GM12878 (cell line): ENCODE data around the gene RHBDD3. TPM values are rescaled to one million over a fixed set of nuclear protein-coding genes. Genes with fewer than 3 reads are reported as not detected.

Experiments
- ATAC-seq: fragments of 200-7000 bp; cut with Tn5 transposase; 3 replicates; pipeline ENCODE4 v1.9.1; 2020; ENCODE audit warnings: mild to moderate bottlenecking, moderate library complexity
- BruUV-seq: library from RNA; stranded (reverse); fragments of 400-500 nt; replicated peaks from 2 replicates; lab custom pipeline; 2021; lab: Mats Ljungman, UMichigan
- CTCF ChIA-PET: fragments of 300-600 bp; sonication (Branson Sonifier 250); formaldehyde crosslinking; extraction: SDS; loops from one replicate; lab custom pipeline; 2021; ENCODE audit warnings: inconsistent platforms; lab: Yijun Ruan, JAX
- POLR2A ChIA-PET: fragments of 350-600 bp; formaldehyde crosslinking; extraction: SDS; loops from one replicate; lab custom pipeline; 2021; ENCODE audit warnings: inconsistent platforms; lab: Charles Lee
- RAD21 ChIA-PET: fragments of 300-600 bp; sonication (Branson Sonifier 250); formaldehyde crosslinking; loops from one replicate; lab custom pipeline; 2023; ENCODE audit warnings: antibody characterized with exemption; ENCODE audit not compliant: unreplicated experiment; lab: Charles Lee
- SMC1A ChIA-PET: fragments of 300-600 bp; sonication (Branson Sonifier 250); formaldehyde crosslinking; loops from one replicate; lab custom pipeline; 2023; ENCODE audit not compliant: unreplicated experiment, uncharacterized antibody; lab: Charles Lee
- DNase-seq: peaks from one replicate; pipeline ENCODE4 v3.0.0-alpha.2; 2011; ENCODE audit warnings: low read depth, low spot score
- FAIRE-seq: peaks from 3 replicates; lab custom pipeline; 2011; peaks lifted over from hg19 to GRCh38; lab: Jason Lieb, UNC
- H2AFZ ChIP-seq: 2 replicates; pipeline ENCODE4 v1.6.0; 2011; ENCODE audit warnings: low read depth, low read length, control low read depth; ENCODE audit not compliant: control insufficient read depth
- H3K27ac ChIP-seq: 2 replicates; pipeline ENCODE4 v1.5.1; 2011; ENCODE audit warnings: control low read depth; ENCODE audit not compliant: control insufficient read depth, insufficient read depth
- H3K27me3 ChIP-seq, 2 experiments: replicated peaks in 1 of 2; 2 replicates each; pipeline versions ENCODE4 v1.6.0 to v1.6.1; 2011; ENCODE audit warnings: low read length in 1 of 2; ENCODE audit not compliant: control insufficient read depth in 2 of 2, insufficient read depth in 2 of 2
- H3K36me3 ChIP-seq, 2 experiments: 2 replicates each; pipeline ENCODE4 v1.5.1; 2011; ENCODE audit warnings: low read length in 1 of 2; ENCODE audit not compliant: control insufficient read depth in 2 of 2, insufficient read depth in 2 of 2
- H3K4me1 ChIP-seq: 2 replicates; pipeline ENCODE4 v1.6.1; 2011; ENCODE audit warnings: mild to moderate bottlenecking, low read length, moderate library complexity, mixed read lengths; ENCODE audit not compliant: control insufficient read depth, insufficient read depth
- H3K4me2 ChIP-seq: 2 replicates; pipeline ENCODE4 v1.6.0; 2011; ENCODE audit warnings: control low read depth; ENCODE audit not compliant: control insufficient read depth, insufficient read depth
- H3K4me3 ChIP-seq: fragments of 200-600 bp; sonication (generic); 2 replicates; pipeline ENCODE4 v1.5.1; 2016
- H3K79me2 ChIP-seq: 2 replicates; pipeline ENCODE4 v1.6.0; 2011; ENCODE audit warnings: low read length; ENCODE audit not compliant: control insufficient read depth, insufficient read depth
- H3K9ac ChIP-seq: 2 replicates; pipeline ENCODE4 v1.8.0; 2011; ENCODE audit warnings: low read length, control low read depth, mixed read lengths; ENCODE audit not compliant: control insufficient read depth, insufficient read depth
- H3K9me3 ChIP-seq: replicated peaks from 3 replicates; pipeline ENCODE4 v1.5.1; 2011; ENCODE audit warnings: mild to moderate bottlenecking, low read length; ENCODE audit not compliant: control insufficient read depth, insufficient read depth
- H4K20me1 ChIP-seq: 2 replicates; pipeline ENCODE4 v1.6.0; 2011; ENCODE audit not compliant: control insufficient read depth, insufficient read depth
- ASH2L ChIP-seq: fragments of 300-600, 200-600 bp; sonication (generic); IDR thresholded peaks from 2 replicates; pipeline ENCODE4 v1.6.1; 2017; ENCODE audit warnings: low read depth, mild to moderate bottlenecking, borderline replicate concordance
- CREM ChIP-seq: IDR thresholded peaks from 2 replicates; pipeline ENCODE4 v1.6.1; 2014; ENCODE audit warnings: antibody characterized with exemption, low read depth
- EGR1 ChIP-seq, 2 experiments: IDR thresholded peaks; 1 replicate in 1 of 2; 2 replicates in 1 of 2; pipeline ENCODE4 v1.6.1; 2011 to 2012; ENCODE audit warnings: low read depth in 2 of 2, low read length in 2 of 2, borderline replicate concordance in 1 of 2, mild to moderate bottlenecking in 1 of 2, moderate library complexity in 1 of 2
- IRF4 ChIP-seq: IDR thresholded peaks from 2 replicates; pipeline ENCODE4 v1.6.1; 2011; ENCODE audit warnings: low read depth, low read length
- MTA2 ChIP-seq: fragments of 450-650 bp; IDR thresholded peaks from 2 replicates; pipeline ENCODE4 v1.6.1; 2016; ENCODE audit warnings: low read depth, mild to moderate bottlenecking, moderate library complexity
- RAD51 ChIP-seq: fragments of 450-650 bp; IDR thresholded peaks from 2 replicates; pipeline ENCODE4 v1.6.1; 2016; ENCODE audit warnings: moderate library complexity, mild to moderate bottlenecking, inconsistent platforms
- WRNIP1 ChIP-seq: IDR thresholded peaks from 2 replicates; pipeline ENCODE4 v1.6.1; 2011; ENCODE audit warnings: low read depth, low read length, improper control_type of control experiment, borderline replicate concordance
- YY1 ChIP-seq: IDR thresholded peaks from 2 replicates; pipeline ENCODE4 v1.6.1; 2011; ENCODE audit warnings: low read depth, mild to moderate bottlenecking, low read length
- ZZZ3 ChIP-seq: IDR thresholded peaks from 2 replicates; pipeline ENCODE4 v1.6.1; 2011; ENCODE audit warnings: low read depth; ENCODE audit not compliant: control insufficient read depth, insufficient read length
- WGBS: methylation state at CpG from one replicate; pipeline ENCODE4 v1.1.6; 2016; ENCODE audit warnings: low lambda C conversion rate; ENCODE audit not compliant: insufficient replicate concordance, insufficient coverage; ENCODE audit errors: missing lambda C conversion rate; 5-methylcytosine and 5-hydroxymethylcytosine counted together
- in situ Hi-C: fragments of 300-500 bp; cut with MboI; formaldehyde crosslinking; loops from 9 replicates; pipeline ENCODE4 v1.14.3; 2018; ENCODE audit warnings: mixed read lengths
- intact Hi-C: fragments of 100-400 bp; cut with micrococcal nuclease; formaldehyde crosslinking; loops from one replicate; pipeline ENCODE4 v1.14.2; 2022; ENCODE audit not compliant: unreplicated experiment
- polyA plus RNA-seq, 11 experiments: library from polyadenylated mRNA; depleted of rRNA in 4 of 11; unstranded in 6 of 11; stranded (reverse) in 5 of 11; fragments of >200 nt; fragmentation: Nextera tagmentation in 4 of 11; fragmentation: Illumina TruSeq in 1 of 11; extraction: Ambion mirVana in 4 of 11; extraction: Trizol in 1 of 11; gene quantifications; 1 replicate in 1 of 11; 2 replicates in 10 of 11; pipeline versions ENCODE4 v1.2.1 to v1.2.3, GENCODE V29; 2011 to 2016; ENCODE audit warnings: inconsistent platforms in 2 of 11, missing spikeins in 2 of 11, low read depth in 1 of 11
- total RNA-seq, 4 experiments: library from RNA; depleted of rRNA in 3 of 4; stranded (reverse); fragments of >200 nt in 3 of 4; fragmentation: Illumina TruSeq in 1 of 4; extraction: Trizol in 1 of 4; gene quantifications; 2 replicates each; pipeline versions ENCODE4 v1.2.1 to v1.2.3, GENCODE V29; 2013 to 2021
- TF ChIP-seq, protein P1 (sequence below): IDR thresholded peaks from 2 replicates; pipeline ENCODE4 v1.6.1; 2012; ENCODE audit warnings: low read depth, low read length, improper control_type of control experiment
- TF ChIP-seq, protein P2 (sequence below): fragments of 450-650 bp; conservative IDR thresholded peaks from 2 replicates; pipeline ENCODE4 v1.6.1; 2017; ENCODE audit warnings: mild to moderate bottlenecking, moderate library complexity

Gene RHBDD3
- total and polyA plus RNA-seq, 10 of the 15 experiments (the other 5 are each of a cell fraction or from before 2014, with no cell fraction given): 0.27 to 41.2 (median 20.1) TPM

DNA sequence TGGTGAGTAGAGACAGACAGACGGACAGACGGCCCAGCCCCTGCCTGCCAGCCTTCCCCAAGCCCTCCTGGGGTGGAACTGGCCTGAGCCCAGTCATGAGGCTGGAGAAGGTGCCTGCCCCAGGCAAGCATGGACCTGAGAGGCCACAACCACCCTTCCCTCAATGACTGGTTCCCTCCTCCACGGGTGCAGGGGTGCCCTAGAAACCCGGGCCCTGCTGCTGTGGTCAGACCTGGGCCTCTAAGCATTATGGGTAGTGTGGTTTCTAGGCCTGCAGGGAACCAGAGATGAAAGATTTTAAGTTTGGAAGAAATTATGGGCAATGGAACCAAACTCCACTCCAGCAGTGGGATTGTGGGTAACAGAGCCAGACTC, 13.5 kb downstream of the RHBDD3 start:
- no peak for FAIRE-seq
- no peak overlapping the region for H2AFZ ChIP-seq
- no peak overlapping the region for H3K9ac ChIP-seq
- in situ Hi-C loops (no loop called here), intact Hi-C loops (no loop called here)
- no peak overlapping the region for H3K4me3 ChIP-seq
- H3K4me1 ChIP-seq: no peaks in the 10 kb centered on the region
- CTCF ChIA-PET: interaction anchor here (1.2 to 1.5 kb wide), 2 partner anchors 9 to 653 kb away, joined by 3 to 4 read pairs; no protein-coding TSS in a partner anchor
- POLR2A ChIA-PET: no interaction called here
- no peaks in the 10 kb centered on the region for H3K79me2 ChIP-seq
- SMC1A ChIA-PET: no interaction called here
- WGBS: 17% methylated on average over 4 of the region's 4 CpGs
- TF ChIP-seq RAD51 (no peak), IRF4 (no peak), EGR1 (IDR thresholded peaks at IDR 0.05; ENCODE audit: borderline replicate concordance in 1 of 2, low read depth in 2 of 2, low read length in 2 of 2) (no peak), MTA2 (no peak), YY1 (no peak), WRNIP1 (no peak), ASH2L (no peak), ZZZ3 (no peak), CREM (no peak)
- TF ChIP-seq, protein P1, sequence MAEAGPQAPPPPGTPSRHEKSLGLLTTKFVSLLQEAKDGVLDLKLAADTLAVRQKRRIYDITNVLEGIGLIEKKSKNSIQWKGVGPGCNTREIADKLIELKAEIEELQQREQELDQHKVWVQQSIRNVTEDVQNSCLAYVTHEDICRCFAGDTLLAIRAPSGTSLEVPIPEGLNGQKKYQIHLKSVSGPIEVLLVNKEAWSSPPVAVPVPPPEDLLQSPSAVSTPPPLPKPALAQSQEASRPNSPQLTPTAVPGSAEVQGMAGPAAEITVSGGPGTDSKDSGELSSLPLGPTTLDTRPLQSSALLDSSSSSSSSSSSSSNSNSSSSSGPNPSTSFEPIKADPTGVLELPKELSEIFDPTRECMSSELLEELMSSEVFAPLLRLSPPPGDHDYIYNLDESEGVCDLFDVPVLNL: no peak
- TF ChIP-seq, protein P2, sequence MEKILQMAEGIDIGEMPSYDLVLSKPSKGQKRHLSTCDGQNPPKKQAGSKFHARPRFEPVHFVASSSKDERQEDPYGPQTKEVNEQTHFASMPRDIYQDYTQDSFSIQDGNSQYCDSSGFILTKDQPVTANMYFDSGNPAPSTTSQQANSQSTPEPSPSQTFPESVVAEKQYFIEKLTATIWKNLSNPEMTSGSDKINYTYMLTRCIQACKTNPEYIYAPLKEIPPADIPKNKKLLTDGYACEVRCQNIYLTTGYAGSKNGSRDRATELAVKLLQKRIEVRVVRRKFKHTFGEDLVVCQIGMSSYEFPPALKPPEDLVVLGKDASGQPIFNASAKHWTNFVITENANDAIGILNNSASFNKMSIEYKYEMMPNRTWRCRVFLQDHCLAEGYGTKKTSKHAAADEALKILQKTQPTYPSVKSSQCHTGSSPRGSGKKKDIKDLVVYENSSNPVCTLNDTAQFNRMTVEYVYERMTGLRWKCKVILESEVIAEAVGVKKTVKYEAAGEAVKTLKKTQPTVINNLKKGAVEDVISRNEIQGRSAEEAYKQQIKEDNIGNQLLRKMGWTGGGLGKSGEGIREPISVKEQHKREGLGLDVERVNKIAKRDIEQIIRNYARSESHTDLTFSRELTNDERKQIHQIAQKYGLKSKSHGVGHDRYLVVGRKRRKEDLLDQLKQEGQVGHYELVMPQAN: no peak
- no peak for DNase-seq
- H3K4me2 ChIP-seq: no peak overlapping the region
- no peaks in the 10 kb centered on the region for H4K20me1 ChIP-seq
- H3K27ac ChIP-seq: no peak overlapping the region
- no TSS peak for BruUV-seq
- H3K27me3 ChIP-seq: no peaks in the 10 kb centered on the region
- no peak for ATAC-seq
- RAD21 ChIA-PET: no interaction called here
- H3K36me3 ChIP-seq: no peaks in the 10 kb centered on the region
- H3K9me3 ChIP-seq: no peaks in the 10 kb centered on the region
